ENCODE measurements around the gene IL17C.

The IL17C gene

DNA sequence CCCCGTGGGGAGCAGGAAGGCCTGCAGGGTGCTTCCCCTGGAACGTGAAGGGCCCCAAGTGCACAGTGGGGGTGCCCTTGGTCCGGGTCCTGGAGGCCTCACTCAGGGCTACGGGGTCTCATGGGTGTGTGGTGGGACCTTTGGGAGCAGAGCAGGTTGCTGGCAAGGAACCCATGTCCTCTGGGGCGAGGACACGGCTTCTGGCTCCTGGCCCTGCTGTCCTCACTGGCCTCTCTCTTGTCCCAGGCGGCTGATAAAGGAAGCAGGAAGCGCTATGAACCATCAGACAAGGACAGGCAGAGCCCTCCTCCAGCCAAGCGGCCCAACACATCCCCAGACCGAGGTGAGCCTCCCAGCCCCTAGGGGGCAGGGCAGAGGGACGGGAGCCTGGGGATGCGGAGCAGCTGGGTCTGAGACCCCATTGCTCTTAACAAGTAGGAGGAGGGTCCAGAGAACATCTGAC, 9.8 kb upstream of the IL17C start:
- no peak for DNase-seq

GRCh38 chr16:88629835-88630234, 8.5 kb upstream of the IL17C start:
- no peak for DNase-seq

GRCh38 chr16:88630433-88630832, 7.9 kb upstream of the IL17C start:
- no peak for DNase-seq

GRCh38 chr16:88630941-88631340, 7.4 kb upstream of the IL17C start:
- no peak for DNase-seq

- DNase-seq = no peak
These were observed 7.0 kb upstream of the IL17C start for GRCh38 chr16:88631384-88631783.

DNA sequence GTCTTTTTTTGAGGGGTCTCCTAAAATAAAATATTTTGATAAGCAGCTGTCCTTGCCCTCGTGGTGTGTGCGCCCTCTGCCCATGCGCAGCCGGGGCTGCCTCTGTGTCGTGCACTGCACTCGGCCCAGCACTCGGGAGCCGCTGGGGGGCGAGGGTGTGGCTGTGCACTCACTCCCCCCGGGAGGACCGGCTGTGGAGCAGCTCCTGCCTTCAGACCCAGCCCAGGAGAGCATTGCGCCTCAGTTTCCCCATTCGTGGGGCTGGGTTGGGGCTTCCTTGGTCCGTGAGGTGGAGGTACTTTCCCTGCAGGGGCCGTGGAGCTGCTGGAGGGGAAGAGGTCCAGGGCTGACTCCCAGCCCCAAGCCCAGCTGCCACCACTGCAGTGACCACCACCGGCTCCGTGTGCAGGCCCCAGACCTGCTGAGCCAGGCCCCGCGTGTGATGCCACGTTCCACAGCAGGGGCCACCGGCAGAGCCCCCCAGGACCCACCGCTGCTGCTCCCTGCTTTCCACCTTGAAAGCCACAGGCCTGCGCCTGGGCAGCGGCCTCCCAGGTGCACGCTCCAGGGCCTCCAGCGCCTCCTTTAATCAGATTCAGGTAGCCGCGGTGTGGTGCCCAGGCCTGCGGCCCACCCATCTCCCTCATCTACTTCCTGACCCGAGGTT, 6.3 kb upstream of the IL17C start:
- no peak for DNase-seq

DNA sequence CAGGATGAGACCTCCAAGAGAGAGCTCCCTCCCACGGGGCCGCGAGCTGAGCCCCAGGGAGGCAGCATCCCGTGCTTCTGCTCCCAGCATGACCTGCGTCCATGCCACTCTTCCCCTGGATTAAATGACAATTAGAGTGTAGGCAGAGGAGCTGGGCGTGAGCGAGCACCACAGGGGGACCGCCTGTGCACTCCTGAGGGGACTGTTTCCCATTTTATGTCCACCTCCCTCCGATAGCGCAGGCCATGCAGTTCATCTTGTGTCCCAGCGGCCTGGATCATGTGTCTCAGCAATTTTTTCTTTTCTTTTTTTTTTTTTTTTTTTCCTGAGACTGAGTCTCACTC, 5.8 kb upstream of the IL17C start:
- DNase-seq = no peak

DNA sequence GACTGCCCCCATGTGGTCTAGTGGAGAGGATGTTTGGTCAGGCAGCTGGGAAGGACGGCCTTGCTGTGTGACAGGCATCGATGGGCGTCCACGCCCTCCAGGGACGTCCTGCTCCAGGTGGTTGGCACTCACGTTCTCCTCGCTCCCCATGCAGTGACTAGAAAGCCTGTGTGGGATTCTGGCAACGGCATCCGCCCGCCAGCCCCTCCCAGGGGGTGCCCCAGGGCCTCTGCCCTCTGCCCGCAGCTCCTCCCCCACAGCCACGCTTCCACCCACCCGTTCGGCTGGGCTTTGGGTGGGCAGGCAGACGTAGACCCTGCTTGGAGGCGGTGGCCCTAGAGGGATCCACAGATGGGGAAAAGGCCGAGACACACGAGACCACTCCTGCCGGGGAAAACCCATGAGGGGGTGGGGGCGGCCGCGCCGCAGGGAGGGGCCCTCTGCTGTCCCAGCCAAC, 4.7 kb upstream of the IL17C start:
- no peak for DNase-seq

DNA sequence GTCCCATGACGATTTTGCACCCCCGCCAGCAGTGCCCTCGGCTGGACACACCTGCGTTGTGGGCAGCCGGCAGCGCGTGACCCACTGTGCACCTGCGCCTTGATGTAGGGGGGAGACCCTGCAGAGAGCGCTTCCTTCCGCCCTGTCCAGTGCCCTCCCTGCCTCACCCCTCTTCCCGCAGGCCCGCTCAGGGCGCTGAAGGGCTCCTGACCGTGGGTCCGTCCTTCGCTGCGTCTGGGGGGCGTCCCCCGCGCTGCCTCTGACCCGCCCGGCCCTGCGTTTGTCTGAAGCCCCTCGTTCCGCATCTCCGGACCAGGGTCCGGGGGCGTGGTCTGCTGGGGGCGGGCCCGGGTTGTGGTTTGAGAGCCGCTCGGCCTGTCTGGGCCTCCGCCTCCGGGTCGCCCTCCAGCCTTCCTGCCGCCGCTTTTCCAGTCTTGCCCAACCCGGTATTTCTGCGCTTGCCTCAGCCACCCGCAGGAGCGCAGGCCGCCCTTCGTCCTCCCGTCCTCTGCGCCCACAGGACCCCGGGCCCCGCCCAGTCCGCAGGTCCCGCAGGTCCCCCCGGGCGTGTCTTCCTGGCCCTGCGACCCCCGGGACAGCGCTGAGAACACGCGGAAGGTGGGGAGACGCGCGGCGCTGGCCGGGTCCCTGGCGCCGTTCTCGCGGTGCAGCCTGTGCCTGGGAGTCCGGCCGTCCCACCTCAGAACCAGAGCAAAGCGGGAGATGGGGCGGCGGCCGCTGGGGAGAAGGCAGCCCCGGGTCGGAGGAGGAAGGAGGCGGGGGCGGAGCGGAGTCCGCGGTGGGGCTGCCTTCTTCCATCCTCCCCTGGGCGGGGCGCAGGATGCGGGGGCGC, 4.0 kb upstream of the IL17C start:
- DNase-seq = no peak

GRCh38 chr16:88634994-88635670, 3.2 kb upstream of the IL17C start:
- no peak for DNase-seq

- DNase-seq = no peak
These were observed 2.6 kb upstream of the IL17C start for GRCh38 chr16:88635671-88636319.

GRCh38 chr16:88636488-88637265, 1.7 kb upstream of the IL17C start:
- no peak for DNase-seq

- DNase-seq = no peak
These were observed 1.1 kb downstream of the IL17C start for GRCh38 chr16:88639231-88640038.

GRCh38 chr16:88640039-88640495, 1.7 kb downstream of the IL17C start:
- no peak for DNase-seq

DNA sequence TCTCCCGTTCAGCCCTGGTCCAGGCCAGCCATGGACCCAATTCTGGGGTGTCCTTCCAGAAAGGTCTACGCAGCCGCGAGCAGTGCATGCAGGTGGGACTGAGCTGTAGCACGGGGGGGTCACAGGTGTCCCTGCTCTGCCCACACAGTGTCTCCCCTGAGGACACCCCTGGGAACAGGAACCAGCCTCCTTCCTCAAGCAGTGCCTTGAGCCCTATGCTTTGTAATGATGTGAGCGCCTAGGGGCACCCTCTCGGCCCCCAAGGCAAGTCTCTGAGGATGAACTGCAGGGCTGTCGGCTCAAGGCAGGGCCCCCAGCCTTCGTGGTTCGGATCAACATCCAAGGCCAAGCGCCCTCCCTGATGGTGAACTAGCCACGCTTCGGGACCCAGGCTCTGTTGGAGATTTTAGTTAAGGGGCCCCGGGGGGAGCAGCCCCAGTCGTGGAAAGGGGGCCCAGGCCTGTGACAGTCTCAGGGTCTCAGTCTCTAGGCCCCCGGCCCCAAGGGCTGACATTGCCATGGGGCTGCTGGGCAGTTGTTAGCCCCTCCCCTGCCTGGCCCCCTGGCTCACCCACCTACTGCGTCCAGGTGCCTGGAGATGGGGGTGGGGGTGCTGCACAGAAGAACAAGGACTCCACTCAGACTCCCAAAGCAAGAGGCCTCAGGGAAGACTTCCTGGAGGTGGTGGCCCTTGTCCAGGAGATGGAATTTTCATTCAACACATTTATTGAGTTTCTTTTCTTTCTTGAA, 2.3 kb downstream of the IL17C start:
- DNase-seq = no peak

DNA sequence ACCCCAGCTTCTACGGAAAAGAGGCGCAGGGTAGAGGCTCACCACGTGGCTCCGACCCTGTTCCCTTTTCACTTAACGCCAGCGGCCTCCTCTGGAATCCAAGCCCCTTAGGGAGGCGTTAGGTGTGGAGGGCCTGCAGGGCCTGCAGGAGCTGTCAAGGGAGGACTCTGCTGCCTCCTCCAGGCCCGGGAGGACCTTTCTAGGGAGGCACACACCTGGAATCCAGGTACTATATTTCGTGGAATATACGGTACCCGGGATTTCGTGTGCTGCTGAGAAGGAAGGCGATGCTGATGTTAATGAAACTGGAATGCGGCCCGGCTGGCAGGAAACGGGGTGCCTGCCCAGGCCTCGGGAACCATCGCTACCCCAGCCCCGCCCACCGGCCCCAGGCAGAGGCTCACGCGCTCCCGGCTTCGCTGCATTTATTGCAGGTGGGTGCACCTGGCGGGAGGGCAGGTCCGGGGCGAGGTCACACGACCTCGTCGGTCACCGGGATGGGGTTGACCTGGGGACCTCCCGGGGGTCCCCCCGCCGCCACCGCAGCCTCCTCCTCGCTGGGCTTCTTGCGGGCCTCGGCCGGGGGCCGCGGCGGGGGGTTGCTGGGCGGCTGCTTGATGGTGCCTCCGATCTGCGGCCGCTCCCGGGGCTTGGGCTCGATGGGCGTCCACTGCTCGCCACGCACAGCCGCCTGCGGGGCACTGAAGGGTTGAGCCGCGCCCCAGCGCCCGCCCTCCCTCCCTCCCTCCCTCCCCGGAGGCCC, 4.7 kb downstream of the IL17C start:
- no peak for DNase-seq

DNA sequence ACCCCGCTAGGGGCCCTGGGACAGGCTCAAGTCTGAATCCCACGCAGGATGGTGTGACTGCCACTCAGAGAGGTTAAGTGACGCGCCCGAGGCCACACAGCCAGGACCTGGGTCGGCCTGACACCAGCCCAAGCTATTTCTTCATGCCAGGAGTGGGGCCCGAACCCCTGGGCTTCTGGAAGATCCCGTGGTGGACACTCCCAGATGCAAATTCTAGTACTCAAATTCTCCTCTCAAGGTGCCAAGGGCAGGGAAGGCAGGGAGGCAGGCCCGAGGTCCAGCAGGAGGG, 5.2 kb downstream of the IL17C start:
- no peak for DNase-seq

- no peak for DNase-seq
These were observed 7.1 kb downstream of the IL17C start for GRCh38 chr16:88645455-88645854.

DNA sequence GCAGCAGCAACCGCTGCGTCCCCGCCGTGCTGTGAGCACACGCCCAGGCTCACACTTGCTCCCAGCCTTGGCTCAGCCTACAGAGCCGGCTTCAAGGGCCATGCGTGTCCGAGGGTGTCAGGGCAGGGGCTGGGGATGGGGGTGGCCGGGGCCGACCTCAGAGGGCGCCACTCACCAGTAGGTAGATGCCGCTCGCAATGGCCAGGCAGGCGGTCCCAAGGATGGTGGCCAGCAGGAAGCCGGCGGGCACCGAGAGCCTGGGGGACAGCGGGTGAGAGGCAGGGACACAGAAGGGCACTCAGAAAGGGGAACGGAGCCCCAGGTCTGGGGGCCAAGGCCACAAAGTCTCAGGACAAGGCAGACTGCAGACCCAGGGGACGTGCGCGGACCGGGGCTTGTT, 7.6 kb downstream of the IL17C start:
- no peak for DNase-seq

GRCh38 chr16:88646345-88647034, 8.1 kb downstream of the IL17C start:
- DNase-seq = no peak

Data from DMS 273 treated with DMSO at 0.1 percent for 48 hours (cell line).